Measurements from ENCODE around the gene RAI1. TPM values are rescaled to one million over a fixed set of nuclear protein-coding genes. Genes with fewer than 3 reads are reported as not detected.

Gene RAI1
- total and polyA plus RNA-seq, 2 of the 13 experiments (the other 11 are each of a cell fraction or from before 2014, with no cell fraction given): 3.4 to 5.2 TPM

DNA sequence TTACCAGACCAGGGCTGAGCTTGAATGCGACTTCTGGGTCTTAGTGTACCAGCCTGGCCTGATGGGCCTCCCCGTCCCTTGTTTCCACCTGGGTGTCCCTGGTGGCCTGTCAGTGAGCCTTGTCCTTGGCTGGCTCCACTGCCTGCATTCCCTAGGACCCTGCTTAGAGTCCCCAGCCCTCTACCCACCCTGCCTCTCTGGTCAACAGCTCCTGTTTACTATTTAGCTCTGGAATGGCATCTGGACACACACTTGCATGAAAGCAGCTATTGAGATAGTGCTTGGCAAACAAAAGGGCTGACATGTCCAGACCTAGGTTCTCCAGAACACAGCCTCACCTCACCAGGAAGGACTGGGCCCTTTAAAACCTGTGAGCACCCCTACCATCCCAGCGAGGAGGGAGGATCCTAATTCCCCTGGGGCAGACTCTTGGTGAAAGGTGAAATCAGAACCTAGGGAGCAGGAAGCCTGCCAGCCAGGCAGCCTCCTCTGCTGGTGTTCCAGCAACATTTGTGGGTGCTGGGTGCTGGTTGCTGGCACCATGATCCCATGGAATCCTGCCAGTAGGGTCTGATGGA lies 38.8 kb downstream of the RAI1 start (continued):
- TF ChIP-seq SOX13 (IDR thresholded peaks at IDR 0.05) (no peak), SOX13 (CRISPR knock-in tag; conservative IDR thresholded peaks at IDR 0.05 in 1 of 2, IDR thresholded peaks at IDR 0.05 in 1 of 2) (peak in 1 of 2 experiments; percentile 51; a peak in 1 of 4 replicates), SOX5 (CRISPR knock-in tag; IDR thresholded peaks at IDR 0.05; ENCODE audit: borderline replicate concordance) (peak; percentile 35; the same call in 1 of the 2 replicates), ZNF350 (CRISPR knock-in tag; IDR thresholded peaks at IDR 0.05; ENCODE audit: borderline replicate concordance, low read depth) (peak; percentile 39; the same call in 1 of the 2 replicates), ZFP36L1 (CRISPR knock-in tag; IDR thresholded peaks at IDR 0.05) (0 out of 2 replicates have a peak, but pooled peaks have one; percentile 37), ZNF263 (CRISPR knock-in tag; IDR thresholded peaks at IDR 0.05) (peak; percentile 57; the same call in 1 of the 2 replicates), ZNF431 (CRISPR knock-in tag; IDR thresholded peaks at IDR 0.05; ENCODE audit: borderline replicate concordance, low read depth) (no peak), ELF3 (CRISPR knock-in tag; IDR thresholded peaks at IDR 0.05) (0 out of 2 replicates have a peak, but pooled peaks have one; percentile 17), FOXP1 (IDR thresholded peaks at IDR 0.05) (0 out of 2 replicates have a peak, but pooled peaks have one; percentile 53), FOXP1 (CRISPR knock-in tag; IDR thresholded peaks at IDR 0.05) (peak; percentile 92), DPF2 (CRISPR knock-in tag; IDR thresholded peaks at IDR 0.05; ENCODE audit: borderline replicate concordance, low read depth) (0 out of 2 replicates have a peak, but pooled peaks have one; percentile 25), SMC3 (IDR thresholded peaks at IDR 0.05; ENCODE audit: low read length) (0 out of 2 replicates have a peak, but pooled peaks have one; percentile 6), NR2F6 (IDR thresholded peaks at IDR 0.05) (no peak), NR2F6 (CRISPR knock-in tag; IDR thresholded peaks at IDR 0.05) (0 out of 2 replicates have a peak, but pooled peaks have one; percentile 18), HMG20B (CRISPR knock-in tag; conservative IDR thresholded peaks at IDR 0.05) (no peak)
- TF ChIP-seq, protein P1, sequence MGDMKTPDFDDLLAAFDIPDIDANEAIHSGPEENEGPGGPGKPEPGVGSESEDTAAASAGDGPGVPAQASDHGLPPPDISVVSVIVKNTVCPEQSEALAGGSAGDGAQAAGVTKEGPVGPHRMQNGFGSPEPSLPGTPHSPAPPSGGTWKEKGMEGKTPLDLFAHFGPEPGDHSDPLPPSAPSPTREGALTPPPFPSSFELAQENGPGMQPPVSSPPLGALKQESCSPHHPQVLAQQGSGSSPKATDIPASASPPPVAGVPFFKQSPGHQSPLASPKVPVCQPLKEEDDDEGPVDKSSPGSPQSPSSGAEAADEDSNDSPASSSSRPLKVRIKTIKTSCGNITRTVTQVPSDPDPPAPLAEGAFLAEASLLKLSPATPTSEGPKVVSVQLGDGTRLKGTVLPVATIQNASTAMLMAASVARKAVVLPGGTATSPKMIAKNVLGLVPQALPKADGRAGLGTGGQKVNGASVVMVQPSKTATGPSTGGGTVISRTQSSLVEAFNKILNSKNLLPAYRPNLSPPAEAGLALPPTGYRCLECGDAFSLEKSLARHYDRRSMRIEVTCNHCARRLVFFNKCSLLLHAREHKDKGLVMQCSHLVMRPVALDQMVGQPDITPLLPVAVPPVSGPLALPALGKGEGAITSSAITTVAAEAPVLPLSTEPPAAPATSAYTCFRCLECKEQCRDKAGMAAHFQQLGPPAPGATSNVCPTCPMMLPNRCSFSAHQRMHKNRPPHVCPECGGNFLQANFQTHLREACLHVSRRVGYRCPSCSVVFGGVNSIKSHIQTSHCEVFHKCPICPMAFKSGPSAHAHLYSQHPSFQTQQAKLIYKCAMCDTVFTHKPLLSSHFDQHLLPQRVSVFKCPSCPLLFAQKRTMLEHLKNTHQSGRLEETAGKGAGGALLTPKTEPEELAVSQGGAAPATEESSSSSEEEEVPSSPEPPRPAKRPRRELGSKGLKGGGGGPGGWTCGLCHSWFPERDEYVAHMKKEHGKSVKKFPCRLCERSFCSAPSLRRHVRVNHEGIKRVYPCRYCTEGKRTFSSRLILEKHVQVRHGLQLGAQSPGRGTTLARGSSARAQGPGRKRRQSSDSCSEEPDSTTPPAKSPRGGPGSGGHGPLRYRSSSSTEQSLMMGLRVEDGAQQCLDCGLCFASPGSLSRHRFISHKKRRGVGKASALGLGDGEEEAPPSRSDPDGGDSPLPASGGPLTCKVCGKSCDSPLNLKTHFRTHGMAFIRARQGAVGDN (CRISPR knock-in tag; IDR thresholded peaks at IDR 0.05): peak; percentile 57
- TF ChIP-seq, protein P2, sequence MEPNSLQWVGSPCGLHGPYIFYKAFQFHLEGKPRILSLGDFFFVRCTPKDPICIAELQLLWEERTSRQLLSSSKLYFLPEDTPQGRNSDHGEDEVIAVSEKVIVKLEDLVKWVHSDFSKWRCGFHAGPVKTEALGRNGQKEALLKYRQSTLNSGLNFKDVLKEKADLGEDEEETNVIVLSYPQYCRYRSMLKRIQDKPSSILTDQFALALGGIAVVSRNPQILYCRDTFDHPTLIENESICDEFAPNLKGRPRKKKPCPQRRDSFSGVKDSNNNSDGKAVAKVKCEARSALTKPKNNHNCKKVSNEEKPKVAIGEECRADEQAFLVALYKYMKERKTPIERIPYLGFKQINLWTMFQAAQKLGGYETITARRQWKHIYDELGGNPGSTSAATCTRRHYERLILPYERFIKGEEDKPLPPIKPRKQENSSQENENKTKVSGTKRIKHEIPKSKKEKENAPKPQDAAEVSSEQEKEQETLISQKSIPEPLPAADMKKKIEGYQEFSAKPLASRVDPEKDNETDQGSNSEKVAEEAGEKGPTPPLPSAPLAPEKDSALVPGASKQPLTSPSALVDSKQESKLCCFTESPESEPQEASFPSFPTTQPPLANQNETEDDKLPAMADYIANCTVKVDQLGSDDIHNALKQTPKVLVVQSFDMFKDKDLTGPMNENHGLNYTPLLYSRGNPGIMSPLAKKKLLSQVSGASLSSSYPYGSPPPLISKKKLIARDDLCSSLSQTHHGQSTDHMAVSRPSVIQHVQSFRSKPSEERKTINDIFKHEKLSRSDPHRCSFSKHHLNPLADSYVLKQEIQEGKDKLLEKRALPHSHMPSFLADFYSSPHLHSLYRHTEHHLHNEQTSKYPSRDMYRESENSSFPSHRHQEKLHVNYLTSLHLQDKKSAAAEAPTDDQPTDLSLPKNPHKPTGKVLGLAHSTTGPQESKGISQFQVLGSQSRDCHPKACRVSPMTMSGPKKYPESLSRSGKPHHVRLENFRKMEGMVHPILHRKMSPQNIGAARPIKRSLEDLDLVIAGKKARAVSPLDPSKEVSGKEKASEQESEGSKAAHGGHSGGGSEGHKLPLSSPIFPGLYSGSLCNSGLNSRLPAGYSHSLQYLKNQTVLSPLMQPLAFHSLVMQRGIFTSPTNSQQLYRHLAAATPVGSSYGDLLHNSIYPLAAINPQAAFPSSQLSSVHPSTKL (CRISPR knock-in tag; IDR thresholded peaks at IDR 0.05): peak; percentile 27; the same call in 1 of the 2 replicates
- TF ChIP-seq, protein P3, sequence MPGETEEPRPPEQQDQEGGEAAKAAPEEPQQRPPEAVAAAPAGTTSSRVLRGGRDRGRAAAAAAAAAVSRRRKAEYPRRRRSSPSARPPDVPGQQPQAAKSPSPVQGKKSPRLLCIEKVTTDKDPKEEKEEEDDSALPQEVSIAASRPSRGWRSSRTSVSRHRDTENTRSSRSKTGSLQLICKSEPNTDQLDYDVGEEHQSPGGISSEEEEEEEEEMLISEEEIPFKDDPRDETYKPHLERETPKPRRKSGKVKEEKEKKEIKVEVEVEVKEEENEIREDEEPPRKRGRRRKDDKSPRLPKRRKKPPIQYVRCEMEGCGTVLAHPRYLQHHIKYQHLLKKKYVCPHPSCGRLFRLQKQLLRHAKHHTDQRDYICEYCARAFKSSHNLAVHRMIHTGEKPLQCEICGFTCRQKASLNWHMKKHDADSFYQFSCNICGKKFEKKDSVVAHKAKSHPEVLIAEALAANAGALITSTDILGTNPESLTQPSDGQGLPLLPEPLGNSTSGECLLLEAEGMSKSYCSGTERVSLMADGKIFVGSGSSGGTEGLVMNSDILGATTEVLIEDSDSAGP (CRISPR knock-in tag; IDR thresholded peaks at IDR 0.05; ENCODE audit: borderline replicate concordance): peak; percentile 51; the same call in 1 of the 2 replicates
- TF ChIP-seq, protein P4, sequence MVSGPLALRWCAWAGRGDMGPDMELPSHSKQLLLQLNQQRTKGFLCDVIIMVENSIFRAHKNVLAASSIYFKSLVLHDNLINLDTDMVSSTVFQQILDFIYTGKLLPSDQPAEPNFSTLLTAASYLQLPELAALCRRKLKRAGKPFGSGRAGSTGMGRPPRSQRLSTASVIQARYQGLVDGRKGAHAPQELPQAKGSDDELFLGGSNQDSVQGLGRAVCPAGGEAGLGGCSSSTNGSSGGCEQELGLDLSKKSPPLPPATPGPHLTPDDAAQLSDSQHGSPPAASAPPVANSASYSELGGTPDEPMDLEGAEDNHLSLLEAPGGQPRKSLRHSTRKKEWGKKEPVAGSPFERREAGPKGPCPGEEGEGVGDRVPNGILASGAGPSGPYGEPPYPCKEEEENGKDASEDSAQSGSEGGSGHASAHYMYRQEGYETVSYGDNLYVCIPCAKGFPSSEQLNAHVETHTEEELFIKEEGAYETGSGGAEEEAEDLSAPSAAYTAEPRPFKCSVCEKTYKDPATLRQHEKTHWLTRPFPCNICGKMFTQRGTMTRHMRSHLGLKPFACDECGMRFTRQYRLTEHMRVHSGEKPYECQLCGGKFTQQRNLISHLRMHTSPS (CRISPR knock-in tag; IDR thresholded peaks at IDR 0.05; ENCODE audit: low read depth): peak; percentile 36; the same call in 1 of the 2 replicates

Measured in HepG2 (cell line).